Measurements from ENCODE around the gene NPAS1.

The NPAS1 gene

GRCh38 chr19:47020132-47020805 lies 632 bp downstream of the NPAS1 start:
- Histone ChIP-seq H3K27ac (no peak overlapping the region), H3K4me3 (peak overlapping the region; percentile 66)
- no peak for TF ChIP-seq CTCF (IDR thresholded peaks at IDR 0.05)
- no peak for DNase-seq (ENCODE audit: low spot score)

- no peak for DNase-seq (ENCODE audit: low spot score)
- TF ChIP-seq CTCF (IDR thresholded peaks at IDR 0.05): no peak
- Histone ChIP-seq H3K27ac (no peak overlapping the region), H3K4me3 (peak overlapping the region; percentile 66)
Observed at GRCh38 chr19:47020992-47021496, 1.4 kb downstream of the NPAS1 start.

GRCh38 chr19:47021536-47022139 lies 2.0 kb downstream of the NPAS1 start:
- no peak for TF ChIP-seq CTCF (IDR thresholded peaks at IDR 0.05)
- DNase-seq (ENCODE audit: low spot score): no peak
- no peak overlapping the region for H3K27ac ChIP-seq
- H3K4me3 ChIP-seq: peak overlapping the region; percentile 66

GRCh38 chr19:47022140-47022536 lies 2.5 kb downstream of the NPAS1 start:
- TF ChIP-seq CTCF (IDR thresholded peaks at IDR 0.05): no peak
- DNase-seq (ENCODE audit: low spot score): no peak
- H3K27ac ChIP-seq: no peak overlapping the region
- no peak overlapping the region for H3K4me3 ChIP-seq

- Histone ChIP-seq H3K27ac (no peak overlapping the region), H3K4me3 (peak overlapping the region; percentile 24)
- DNase-seq (ENCODE audit: low spot score): no peak
- no peak for TF ChIP-seq CTCF (IDR thresholded peaks at IDR 0.05)
Observed at GRCh38 chr19:47022541-47023447, 3.2 kb downstream of the NPAS1 start.

GRCh38 chr19:47023448-47023794 lies 3.8 kb downstream of the NPAS1 start:
- no peak overlapping the region for H3K27ac ChIP-seq
- H3K4me3 ChIP-seq: no peak overlapping the region
- TF ChIP-seq CTCF (IDR thresholded peaks at IDR 0.05): no peak
- no peak for DNase-seq (ENCODE audit: low spot score)
